Astrocyte (in vitro differentiated cells and primary cell): ENCODE measurements around the gene ZNF557. TPM values are rescaled to one million over a fixed set of nuclear protein-coding genes. Genes with fewer than 3 reads are reported as not detected.

ENCODE experiments used
- DNase-seq: peaks from one replicate; pipeline ENCODE4 v3.0.0-alpha.2; 2010; ENCODE audit warnings: low read depth
- FAIRE-seq: peaks from 2 replicates; lab custom pipeline; 2011; peaks lifted over from hg19 to GRCh38; lab: Jason Lieb, UNC
- H2AFZ ChIP-seq: 2 replicates; pipeline ENCODE4 v1.6.0; 2012; ENCODE audit warnings: low read depth, low read length, inconsistent platforms
- H3K27ac ChIP-seq: 2 replicates; pipeline ENCODE4 v1.5.1; 2011; ENCODE audit warnings: low read depth, low read length, inconsistent platforms
- H3K27me3 ChIP-seq: 2 replicates; pipeline ENCODE4 v1.6.0; 2011; ENCODE audit warnings: low read length, inconsistent platforms; ENCODE audit not compliant: insufficient read depth
- H3K36me3 ChIP-seq: 2 replicates; pipeline ENCODE4 v1.5.1; 2011; ENCODE audit warnings: low read length, inconsistent platforms; ENCODE audit not compliant: insufficient read depth
- H3K4me1 ChIP-seq: 2 replicates; pipeline ENCODE4 v1.5.1; 2011; ENCODE audit warnings: low read length, inconsistent platforms; ENCODE audit not compliant: insufficient read depth
- H3K4me2 ChIP-seq: 2 replicates; pipeline ENCODE4 v1.6.0; 2012; ENCODE audit warnings: low read length, inconsistent platforms
- H3K4me3 ChIP-seq: 2 replicates; pipeline ENCODE4 v1.5.1; 2011; ENCODE audit warnings: low read depth, mild to moderate bottlenecking, low read length, inconsistent platforms; ENCODE audit not compliant: insufficient read depth
- H3K79me2 ChIP-seq: 2 replicates; pipeline ENCODE4 v1.6.0; 2012; ENCODE audit warnings: mild to moderate bottlenecking, low read length, inconsistent platforms; ENCODE audit not compliant: insufficient read depth
- H3K9ac ChIP-seq: 2 replicates; pipeline ENCODE4 v1.6.0; 2012; ENCODE audit warnings: mild to moderate bottlenecking, low read length, inconsistent platforms
- H3K9me3 ChIP-seq: 2 replicates; pipeline ENCODE4 v1.5.1; 2012; ENCODE audit warnings: low read depth, mild to moderate bottlenecking, low read length, inconsistent platforms; ENCODE audit not compliant: insufficient read depth
- H4K20me1 ChIP-seq: 2 replicates; pipeline ENCODE4 v1.6.0; 2012; ENCODE audit warnings: low read length, inconsistent platforms; ENCODE audit not compliant: insufficient read depth
- H3K27ac Mint-ChIP-seq: one replicate; pipeline ENCODE4 v1.8.0; 2021; ENCODE audit warnings: mild to moderate bottlenecking, mixed read lengths; ENCODE audit not compliant: unreplicated experiment
- H3K27me3 Mint-ChIP-seq: one replicate; pipeline ENCODE4 v1.8.0; 2021; ENCODE audit warnings: low read depth, mixed read lengths; ENCODE audit not compliant: unreplicated experiment
- H3K36me3 Mint-ChIP-seq: one replicate; pipeline ENCODE4 v1.8.0; 2021; ENCODE audit warnings: low read depth, mixed read lengths; ENCODE audit not compliant: unreplicated experiment
- H3K4me1 Mint-ChIP-seq: one replicate; pipeline ENCODE4 v1.8.0; 2021; ENCODE audit warnings: low read depth, mixed read lengths; ENCODE audit not compliant: unreplicated experiment
- H3K4me3 Mint-ChIP-seq: one replicate; pipeline ENCODE4 v1.8.0; 2021; ENCODE audit warnings: mild to moderate bottlenecking, moderate library complexity, mixed read lengths; ENCODE audit not compliant: unreplicated experiment
- H3K9me3 Mint-ChIP-seq: one replicate; pipeline ENCODE4 v1.8.0; 2021; ENCODE audit warnings: mild to moderate bottlenecking, mixed read lengths; ENCODE audit not compliant: unreplicated experiment
- EZH2 ChIP-seq: IDR thresholded peaks from 2 replicates; pipeline ENCODE4 v1.6.1; 2012; ENCODE audit warnings: mild to moderate bottlenecking, low read length, inconsistent platforms; ENCODE audit not compliant: insufficient read depth
- total RNA-seq: library from RNA; stranded (reverse); gene quantifications from 2 replicates; pipeline ENCODE4 v1.2.1, GENCODE V29; 2021
- TF ChIP-seq, protein P1 (sequence below): IDR thresholded peaks from 2 replicates; pipeline ENCODE4 v1.5.1; 2011; ENCODE audit warnings: low read depth, mild to moderate bottlenecking, inconsistent platforms, low read length, moderate library complexity; ENCODE audit not compliant: insufficient read depth

Gene ZNF557
- total RNA-seq, 1 donor from 2014 or later = 9.6 TPM

DNA sequence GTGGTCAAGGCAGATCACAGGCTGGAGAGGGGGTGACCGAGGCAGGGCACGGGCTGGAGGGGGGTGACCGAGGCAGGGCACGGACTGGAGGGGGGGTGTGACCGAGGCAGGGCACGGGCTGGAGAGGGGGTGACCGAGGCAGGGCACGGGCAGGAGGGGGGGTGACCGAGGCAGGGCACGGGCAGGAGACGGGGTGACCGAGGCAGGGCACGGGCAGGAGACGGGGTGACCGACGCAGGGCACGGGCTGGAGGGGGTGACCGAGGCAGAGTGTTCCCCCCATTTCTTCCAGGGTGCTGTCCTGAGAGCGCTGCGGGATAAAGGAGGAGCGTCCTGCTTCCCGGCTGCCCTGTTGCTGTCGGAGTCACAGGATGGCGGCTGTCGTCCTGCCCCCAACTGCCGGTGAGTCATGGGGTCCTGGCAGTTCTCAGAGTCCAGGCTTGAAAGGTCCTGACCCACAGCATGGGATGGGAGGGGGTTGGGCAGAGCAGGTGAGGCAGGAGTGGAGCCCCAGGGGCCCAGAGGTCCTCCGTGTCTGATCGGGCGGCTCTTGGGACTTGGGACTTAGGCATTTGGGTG lies 5.3 kb downstream of the ZNF557 start:
- H3K27ac Mint-ChIP-seq = no peak overlapping the region
- H3K4me1 ChIP-seq = peaks cover 5% of the 10 kb centered on the region
- FAIRE-seq (no peak), DNase-seq (no peak)
- H3K27me3 ChIP-seq = no peaks in the 10 kb centered on the region
- peaks cover 34% of the 10 kb centered on the region for H3K9me3 Mint-ChIP-seq
- H3K36me3 Mint-ChIP-seq = peaks cover 61% of the 10 kb centered on the region
- H3K36me3 ChIP-seq = peaks cover 49% of the 10 kb centered on the region
- no peak overlapping the region for H3K4me2 ChIP-seq
- H3K4me3 Mint-ChIP-seq = no peak overlapping the region
- H2AFZ ChIP-seq = no peak overlapping the region
- no peak overlapping the region for H3K9ac ChIP-seq
- no peak for TF ChIP-seq EZH2
- TF ChIP-seq, protein P1, sequence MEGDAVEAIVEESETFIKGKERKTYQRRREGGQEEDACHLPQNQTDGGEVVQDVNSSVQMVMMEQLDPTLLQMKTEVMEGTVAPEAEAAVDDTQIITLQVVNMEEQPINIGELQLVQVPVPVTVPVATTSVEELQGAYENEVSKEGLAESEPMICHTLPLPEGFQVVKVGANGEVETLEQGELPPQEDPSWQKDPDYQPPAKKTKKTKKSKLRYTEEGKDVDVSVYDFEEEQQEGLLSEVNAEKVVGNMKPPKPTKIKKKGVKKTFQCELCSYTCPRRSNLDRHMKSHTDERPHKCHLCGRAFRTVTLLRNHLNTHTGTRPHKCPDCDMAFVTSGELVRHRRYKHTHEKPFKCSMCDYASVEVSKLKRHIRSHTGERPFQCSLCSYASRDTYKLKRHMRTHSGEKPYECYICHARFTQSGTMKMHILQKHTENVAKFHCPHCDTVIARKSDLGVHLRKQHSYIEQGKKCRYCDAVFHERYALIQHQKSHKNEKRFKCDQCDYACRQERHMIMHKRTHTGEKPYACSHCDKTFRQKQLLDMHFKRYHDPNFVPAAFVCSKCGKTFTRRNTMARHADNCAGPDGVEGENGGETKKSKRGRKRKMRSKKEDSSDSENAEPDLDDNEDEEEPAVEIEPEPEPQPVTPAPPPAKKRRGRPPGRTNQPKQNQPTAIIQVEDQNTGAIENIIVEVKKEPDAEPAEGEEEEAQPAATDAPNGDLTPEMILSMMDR = no peak
- H3K4me3 ChIP-seq = no peak overlapping the region
- no peaks in the 10 kb centered on the region for H3K27me3 Mint-ChIP-seq
- no peaks in the 10 kb centered on the region for H3K4me1 Mint-ChIP-seq
- H3K27ac ChIP-seq = no peak overlapping the region
- H3K79me2 ChIP-seq = peaks cover 18% of the 10 kb centered on the region
- peaks cover 25% of the 10 kb centered on the region for H3K9me3 ChIP-seq
- H4K20me1 ChIP-seq = peaks cover 4% of the 10 kb centered on the region

DNA sequence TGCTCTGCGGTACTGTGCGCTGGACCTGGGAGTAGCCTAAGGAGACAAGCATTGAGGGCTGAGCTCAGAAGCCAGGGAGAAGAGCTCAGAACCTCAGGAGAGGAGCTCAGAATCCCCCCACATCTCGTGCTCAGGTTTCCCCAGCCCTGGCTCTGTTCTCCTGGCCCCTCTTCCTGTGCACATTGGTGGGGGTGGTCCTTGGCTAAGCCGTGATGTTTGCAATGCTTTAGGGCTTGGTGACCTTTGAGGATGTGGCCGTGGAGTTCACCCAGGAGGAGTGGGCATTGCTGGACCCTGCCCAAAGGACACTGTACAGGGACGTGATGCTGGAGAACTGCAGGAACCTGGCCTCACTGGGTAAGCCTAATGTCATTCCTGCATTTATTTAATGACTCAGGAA lies 6.6 kb downstream of the ZNF557 start:
- Histone ChIP-seq H4K20me1 (peaks cover 4% of the 10 kb centered on the region), H3K4me3 (no peak overlapping the region), H3K4me1 (no peaks in the 10 kb centered on the region), H3K36me3 (peaks cover 62% of the 10 kb centered on the region), H3K9ac (no peak overlapping the region), H3K4me2 (no peak overlapping the region), H3K27ac (no peak overlapping the region), H2AFZ (no peak overlapping the region), H3K27me3 (no peaks in the 10 kb centered on the region), H3K9me3 (peaks cover 37% of the 10 kb centered on the region), H3K79me2 (peaks cover 6% of the 10 kb centered on the region)
- Mint-ChIP-seq H3K27me3 (no peaks in the 10 kb centered on the region), H3K36me3 (peaks cover 74% of the 10 kb centered on the region), H3K27ac (no peak overlapping the region), H3K4me1 (no peaks in the 10 kb centered on the region), H3K9me3 (peaks cover 47% of the 10 kb centered on the region), H3K4me3 (no peak overlapping the region)
- DNase-seq = no peak
- TF ChIP-seq EZH2 = no peak
- TF ChIP-seq, protein P1 = no peak
- no peak for FAIRE-seq

DNA sequence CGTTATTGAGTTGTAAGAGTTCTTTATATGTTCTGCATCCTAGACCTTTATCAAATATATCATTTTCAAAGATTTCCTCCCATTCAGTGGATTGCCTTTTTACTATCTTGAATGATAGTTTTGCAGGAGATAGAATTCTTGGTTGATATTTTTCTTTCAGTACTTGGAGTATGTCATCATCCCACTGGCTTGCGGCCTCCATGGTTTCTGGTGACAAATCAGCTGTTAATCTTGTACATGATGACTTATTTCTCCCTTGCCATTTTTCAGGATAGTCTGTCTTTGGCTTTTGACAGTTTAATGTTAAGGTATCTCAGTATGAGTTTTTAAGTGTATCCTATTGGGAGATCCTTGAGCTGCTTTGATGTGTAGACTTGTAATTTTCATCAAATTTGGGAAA lies 8.5 kb downstream of the ZNF557 start:
- no peak for FAIRE-seq
- Mint-ChIP-seq H3K9me3 (peaks cover 61% of the 10 kb centered on the region), H3K4me1 (no peaks in the 10 kb centered on the region)

More for the DNA sequence above, 8.5 kb downstream of the ZNF557 start:
- no peak overlapping the region for H3K4me3 Mint-ChIP-seq
- no peak overlapping the region for H3K4me2 ChIP-seq
- TF ChIP-seq, protein P1 = no peak
- no peak for TF ChIP-seq EZH2
- no peak overlapping the region for H3K27ac ChIP-seq
- H3K4me3 ChIP-seq = no peak overlapping the region
- no peaks in the 10 kb centered on the region for H3K79me2 ChIP-seq
- no peaks in the 10 kb centered on the region for H3K27me3 Mint-ChIP-seq
- H3K27me3 ChIP-seq = no peaks in the 10 kb centered on the region
- H2AFZ ChIP-seq = no peak overlapping the region
- H3K36me3 ChIP-seq = peaks cover 70% of the 10 kb centered on the region
- H3K36me3 Mint-ChIP-seq = peaks cover 85% of the 10 kb centered on the region
- no peaks in the 10 kb centered on the region for H4K20me1 ChIP-seq
- H3K9me3 ChIP-seq = peaks cover 54% of the 10 kb centered on the region
- H3K4me1 ChIP-seq = no peaks in the 10 kb centered on the region
- H3K27ac Mint-ChIP-seq = no peak overlapping the region
- DNase-seq = no peak
- no peak overlapping the region for H3K9ac ChIP-seq
